HCT116 (cell line): ENCODE results near the gene SLC34A1. TPM values are rescaled to one million over a fixed set of nuclear protein-coding genes. Genes with fewer than 3 reads are reported as not detected.

Source experiments
- ATAC-seq: fragments of 200-7000 bp; cut with Tn5 transposase; 2 replicates; pipeline ENCODE4 v1.9.1; 2020; ENCODE audit warnings: mild to moderate bottlenecking, moderate library complexity
- BruUV-seq: library from RNA; stranded (reverse); fragments of 400-500 nt; replicated peaks from 2 replicates; lab custom pipeline; 2021; lab: Mats Ljungman, UMichigan
- CTCF ChIA-PET: fragments of 300-600 bp; sonication (Branson Sonifier 250); formaldehyde crosslinking; loops from one replicate; lab custom pipeline; 2021; ENCODE audit warnings: antibody characterized with exemption; lab: Charles Lee
- POLR2A ChIA-PET: fragments of 300-600, 350-600 bp; sonication (Branson Sonifier 250); formaldehyde crosslinking; loops from one replicate; lab custom pipeline; 2021; ENCODE audit warnings: antibody characterized with exemption; lab: Charles Lee
- RAD21 ChIA-PET, 2 experiments: fragments of 300-600 bp; sonication (Branson Sonifier 250); formaldehyde crosslinking; loops; one replicate each; lab custom pipeline; 2023; ENCODE audit warnings: low total read pairs in 2 of 2; ENCODE audit not compliant: uncharacterized antibody in 2 of 2, unreplicated experiment in 2 of 2, low non-redundant PET in 1 of 2; lab: Charles Lee
- DNase-seq: peaks from one replicate; pipeline ENCODE4 v3.0.0-alpha.2; 2010; ENCODE audit warnings: low read depth, low spot score
- H2AFZ ChIP-seq: fragments of 200-600 bp; shearing (Covaris generic), sonication (generic); 2 replicates; pipeline ENCODE4 v1.6.1; 2017; ENCODE audit warnings: low read depth, mixed run types, mixed read lengths, antibody characterized with exemption, low read length; ENCODE audit not compliant: poor library complexity, severe bottlenecking
- H3K27ac ChIP-seq: 2 replicates; pipeline ENCODE4 v1.5.1; 2012; ENCODE audit warnings: low read depth, low read length
- H3K27me3 ChIP-seq: fragments of 200-600 bp; sonication (generic); 2 replicates; pipeline ENCODE4 v1.6.1; 2016; ENCODE audit warnings: mixed run types, low read length, mixed read lengths; ENCODE audit not compliant: insufficient read depth
- H3K36me3 ChIP-seq, 2 experiments: fragments of 200-500 bp in 1 of 2; fragments of 200-600 bp in 1 of 2; sonication (Bioruptor generic) in 1 of 2; sonication (generic) in 1 of 2; 2 replicates each; pipeline versions ENCODE4 v1.5.1 to v1.6.1; 2014 to 2016; ENCODE audit warnings: low read length in 2 of 2, inconsistent platforms in 1 of 2, mixed read lengths in 1 of 2, mixed run types in 1 of 2; ENCODE audit not compliant: insufficient read depth in 2 of 2, control insufficient read depth in 1 of 2
- H3K4me1 ChIP-seq, 2 experiments: fragments of 200-600 bp in 1 of 2; sonication (generic) in 1 of 2; 2 replicates each; pipeline versions ENCODE4 v1.5.1 to v1.6.1; 2012 to 2017; ENCODE audit warnings: low read length in 2 of 2, inconsistent platforms in 1 of 2, mild to moderate bottlenecking in 1 of 2, mixed read lengths in 1 of 2, mixed run types in 1 of 2, moderate library complexity in 1 of 2; ENCODE audit not compliant: insufficient read depth in 2 of 2, control insufficient read depth in 1 of 2
- H3K4me2 ChIP-seq: fragments of 200-600 bp; sonication (generic); 2 replicates; pipeline ENCODE4 v1.6.1; 2017; ENCODE audit warnings: mixed run types, low read length, mixed read lengths
- H3K4me3 ChIP-seq, 2 experiments: fragments of 200-600 bp in 1 of 2; sonication (generic) in 1 of 2; replicated peaks in 1 of 2; 2 replicates each; pipeline ENCODE4 v1.5.1; 2011 to 2016; ENCODE audit warnings: low read length in 2 of 2, control low read depth in 1 of 2, low read depth in 1 of 2, mild to moderate bottlenecking in 1 of 2, mixed read lengths in 1 of 2, mixed run types in 1 of 2
- H3K79me2 ChIP-seq: fragments of 200-600 bp; sonication (generic); 2 replicates; pipeline ENCODE4 v1.6.1; 2017; ENCODE audit warnings: mild to moderate bottlenecking, mixed run types, low read length, moderate library complexity, mixed read lengths; ENCODE audit not compliant: insufficient read depth
- H3K9ac ChIP-seq: fragments of 200-600 bp; sonication (generic); 2 replicates; pipeline ENCODE4 v1.6.1; 2016; ENCODE audit warnings: low read length, mixed read lengths
- H3K9me2 ChIP-seq: fragments of 200-600 bp; sonication (generic), shearing (Covaris generic); 2 replicates; pipeline ENCODE4 v1.6.1; 2017; ENCODE audit warnings: mixed run types, mild to moderate bottlenecking, moderate library complexity; ENCODE audit not compliant: insufficient read depth
- H3K9me3 ChIP-seq, 2 experiments: fragments of 200-500 bp in 1 of 2; fragments of 200-600 bp in 1 of 2; sonication (Bioruptor generic) in 1 of 2; sonication (generic) in 1 of 2; 2 replicates each; pipeline ENCODE4 v1.6.1; 2014 to 2017; ENCODE audit warnings: low read length in 2 of 2, mixed read lengths in 2 of 2, inconsistent platforms in 1 of 2, low read depth in 1 of 2, mild to moderate bottlenecking in 1 of 2, mixed run types in 1 of 2, moderate library complexity in 1 of 2; ENCODE audit not compliant: control insufficient read depth in 1 of 2, insufficient read depth in 1 of 2
- H4K20me1 ChIP-seq: fragments of 200-600 bp; sonication (generic), shearing (Covaris generic); 2 replicates; pipeline ENCODE4 v1.6.1; 2017; ENCODE audit warnings: mixed run types, mild to moderate bottlenecking, moderate library complexity; ENCODE audit not compliant: insufficient read depth
- ATF3 ChIP-seq: IDR thresholded peaks from 2 replicates; pipeline ENCODE4 v1.6.1; 2012
- CEBPB ChIP-seq: IDR thresholded peaks from 2 replicates; pipeline ENCODE4 v1.6.1; 2012; ENCODE audit warnings: low read depth
- CTCF ChIP-seq, 3 experiments: fragments of 200-600 bp in 1 of 3; sonication (generic) in 1 of 3; IDR thresholded peaks in 2 of 3; conservative IDR thresholded peaks in 1 of 3; 2 replicates each; pipeline ENCODE4 v1.5.1; 2012 to 2017; ENCODE audit warnings: low read depth in 2 of 3, low read length in 2 of 3, antibody characterized with exemption in 1 of 3, borderline replicate concordance in 1 of 3, control low read depth in 1 of 3, mild to moderate bottlenecking in 1 of 3, mixed read lengths in 1 of 3, mixed run types in 1 of 3, moderate library complexity in 1 of 3; ENCODE audit not compliant: insufficient read depth in 1 of 3
- EGR1 ChIP-seq: IDR thresholded peaks from 2 replicates; pipeline ENCODE4 v1.6.1; 2012; ENCODE audit warnings: low read depth
- ELF1 ChIP-seq: IDR thresholded peaks from 2 replicates; pipeline ENCODE4 v1.6.1; 2012; ENCODE audit warnings: low read depth, borderline replicate concordance
- EZH2 ChIP-seq: fragments of 200-600 bp; sonication (generic); IDR thresholded peaks from 2 replicates; pipeline ENCODE4 v1.6.1; 2017; ENCODE audit warnings: antibody characterized with exemption, mixed run types
- MAX ChIP-seq: IDR thresholded peaks from 2 replicates; pipeline ENCODE4 v1.6.1; 2012
- POLR2A ChIP-seq: IDR thresholded peaks from 2 replicates; pipeline ENCODE4 v1.7.0; 2011; ENCODE audit warnings: borderline replicate concordance; ENCODE audit not compliant: insufficient read depth, insufficient read length; ENCODE audit errors: extremely low read depth
- POLR2AphosphoS5 ChIP-seq: IDR thresholded peaks from 2 replicates; pipeline ENCODE4 v1.6.1; 2011; ENCODE audit warnings: mild to moderate bottlenecking, low read depth, low read length, moderate library complexity
- RAD21 ChIP-seq: IDR thresholded peaks from 2 replicates; pipeline ENCODE4 v1.6.1; 2012; ENCODE audit warnings: low read depth, mild to moderate bottlenecking
- REST ChIP-seq: IDR thresholded peaks from 2 replicates; pipeline ENCODE4 v1.6.1; 2012; ENCODE audit warnings: low read depth
- SP1 ChIP-seq: IDR thresholded peaks from 2 replicates; pipeline ENCODE4 v1.6.1; 2012; ENCODE audit warnings: low read depth
- SRF ChIP-seq: IDR thresholded peaks from 2 replicates; pipeline ENCODE4 v1.6.1; 2012; ENCODE audit warnings: low read depth
- YY1 ChIP-seq: IDR thresholded peaks from 2 replicates; pipeline ENCODE4 v1.6.1; 2011; ENCODE audit warnings: low read length, low read depth, moderate library complexity, mild to moderate bottlenecking; ENCODE audit not compliant: insufficient replicate concordance; ENCODE audit errors: extremely low read depth
- ZBTB33 ChIP-seq: IDR thresholded peaks from 2 replicates; pipeline ENCODE4 v1.6.1; 2011; ENCODE audit warnings: mild to moderate bottlenecking, low read length, moderate library complexity; ENCODE audit not compliant: insufficient replicate concordance; ENCODE audit errors: extremely low read depth
- ZFX ChIP-seq: fragments of 450-650 bp; IDR thresholded peaks from 2 replicates; pipeline ENCODE4 v1.6.1; 2017
- ZNF274 ChIP-seq: fragments of 200-500 bp; sonication (Bioruptor generic); IDR thresholded peaks from 2 replicates; pipeline ENCODE4 v1.6.1; 2014; ENCODE audit warnings: mild to moderate bottlenecking, low read depth, low read length, inconsistent platforms
- intact Hi-C: fragments of 100-400 bp; cut with micrococcal nuclease; formaldehyde crosslinking; loops from 2 replicates; pipeline ENCODE4 v1.10.0; 2022
- total RNA-seq: library from RNA; stranded (reverse); gene quantifications from one replicate; pipeline ENCODE4 v1.2.1, GENCODE V29; 2021; ENCODE audit not compliant: unreplicated experiment

The SLC34A1 gene
- total RNA-seq, 1 experiment from 2014 or later = not detected

- no TSS peak for BruUV-seq
- Histone ChIP-seq H3K9me2 (no peaks in the 10 kb centered on the region), H3K36me3 (peaks cover 8 to 11% of the 10 kb centered on the region in 2 experiments; a peak in 3 of 4 replicates), H3K9me3 (no peaks in the 10 kb centered on the region), H3K9ac (no peak overlapping the region), H3K4me1 (peaks cover 14 to 16% of the 10 kb centered on the region in 2 experiments), H4K20me1 (peaks cover 3% of the 10 kb centered on the region; the same call in 1 of the 2 replicates), H3K4me2 (no peak overlapping the region), H2AFZ (no peak overlapping the region), H3K27ac (no peak overlapping the region), H3K79me2 (peaks cover 82% of the 10 kb centered on the region), H3K4me3 (no peak overlapping the region), H3K27me3 (no peaks in the 10 kb centered on the region)
- ATAC-seq (no peak), DNase-seq (no peak)
- CTCF ChIA-PET = interaction anchor here (1.9 kb wide), 1 partner anchor 23 kb away, joined by 6 read pairs; no protein-coding TSS in a partner anchor
- TF ChIP-seq EZH2 (no peak), YY1 (no peak), SRF (no peak), EGR1 (no peak), SP1 (no peak), POLR2AphosphoS5 (no peak), MAX (no peak), CTCF (IDR thresholded peaks at IDR 0.05 in 2 of 3, conservative IDR thresholded peaks at IDR 0.05 in 1 of 3; ENCODE audit: borderline replicate concordance in 1 of 3, insufficient read depth in 1 of 3, low read depth in 2 of 3, low read length in 2 of 3) (no peak), RAD21 (no peak), ATF3 (no peak), POLR2A (no peak), ZBTB33 (no peak), ZNF274 (no peak), ELF1 (no peak), REST (no peak), ZFX (no peak), CEBPB (no peak)
- RAD21 ChIA-PET = no interaction called here
- intact Hi-C loops = no loop called here
- POLR2A ChIA-PET = no interaction called here
These were observed 36.5 kb upstream of the SLC34A1 start for GRCh38 chr5:177347699-177348098.
